Fibroblast of pulmonary artery (primary cell): Measurements from ENCODE around the gene CD2BP2.
A peak's percentile ranks its signal among the peaks of the same experiment; 100 is the strongest.

Experiments
- DNase-seq: peaks from one replicate; pipeline ENCODE4 v3.0.0-alpha.2; 2010; ENCODE audit warnings: low read depth
- H3K4me3 ChIP-seq: replicated peaks from 2 replicates; pipeline ENCODE4 v1.5.1; 2011; ENCODE audit warnings: low read depth, mild to moderate bottlenecking, control low read depth, low read length, moderate library complexity
- TF ChIP-seq, protein P1 (sequence below): IDR thresholded peaks from 2 replicates; pipeline ENCODE4 v1.5.1; 2011; ENCODE audit warnings: mild to moderate bottlenecking, control low read depth, low read length, inconsistent platforms; ENCODE audit errors: missing control alignments

The CD2BP2 gene

DNA sequence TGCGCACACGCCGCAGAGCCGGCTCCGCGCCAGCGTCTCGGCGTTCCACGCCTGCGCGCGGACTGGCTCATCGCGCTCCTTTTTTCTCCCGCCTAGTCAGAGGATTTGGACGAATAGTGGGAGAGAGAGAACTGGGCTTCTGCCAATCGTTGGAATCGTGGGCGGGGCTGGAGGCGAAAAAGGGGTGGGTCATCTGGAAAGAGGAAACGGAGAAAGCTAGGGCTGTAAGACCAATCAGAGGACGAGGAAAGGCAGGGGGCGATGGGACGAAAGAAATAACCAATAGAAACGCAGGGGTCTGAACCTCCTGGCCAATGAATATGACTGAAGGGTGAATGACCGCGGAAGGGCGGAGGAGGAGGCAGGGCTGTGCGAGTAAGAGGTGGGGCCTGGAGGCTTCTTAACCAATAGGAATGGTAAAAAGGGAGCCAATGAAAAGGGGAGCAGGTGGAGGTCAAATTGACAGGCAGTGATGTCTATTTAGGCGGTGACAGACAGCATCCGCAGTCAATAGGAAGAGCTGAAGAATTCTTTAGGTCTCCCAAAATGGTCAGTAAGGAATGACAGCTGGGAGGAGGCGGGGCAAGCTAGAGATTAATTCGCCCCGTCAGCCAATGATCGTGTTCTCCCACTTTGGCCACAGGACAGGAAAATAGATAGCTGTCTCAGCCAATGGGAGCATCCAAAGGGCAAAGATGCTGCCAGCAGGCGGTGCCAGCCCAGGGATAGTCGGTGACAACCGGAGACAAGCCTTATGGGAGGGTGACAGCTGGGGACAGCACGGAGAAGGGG is 15.5 kb upstream of the CD2BP2 start, which contains the start of gene TBC1D10B:
TSS of gene TBC1D10B (minus strand) at position 39 of the 792 bp plus-strand sequence. CDS start 311 bp downstream, outside the sequence.
- peak; percentile 100 for DNase-seq
- TF ChIP-seq, protein P1, sequence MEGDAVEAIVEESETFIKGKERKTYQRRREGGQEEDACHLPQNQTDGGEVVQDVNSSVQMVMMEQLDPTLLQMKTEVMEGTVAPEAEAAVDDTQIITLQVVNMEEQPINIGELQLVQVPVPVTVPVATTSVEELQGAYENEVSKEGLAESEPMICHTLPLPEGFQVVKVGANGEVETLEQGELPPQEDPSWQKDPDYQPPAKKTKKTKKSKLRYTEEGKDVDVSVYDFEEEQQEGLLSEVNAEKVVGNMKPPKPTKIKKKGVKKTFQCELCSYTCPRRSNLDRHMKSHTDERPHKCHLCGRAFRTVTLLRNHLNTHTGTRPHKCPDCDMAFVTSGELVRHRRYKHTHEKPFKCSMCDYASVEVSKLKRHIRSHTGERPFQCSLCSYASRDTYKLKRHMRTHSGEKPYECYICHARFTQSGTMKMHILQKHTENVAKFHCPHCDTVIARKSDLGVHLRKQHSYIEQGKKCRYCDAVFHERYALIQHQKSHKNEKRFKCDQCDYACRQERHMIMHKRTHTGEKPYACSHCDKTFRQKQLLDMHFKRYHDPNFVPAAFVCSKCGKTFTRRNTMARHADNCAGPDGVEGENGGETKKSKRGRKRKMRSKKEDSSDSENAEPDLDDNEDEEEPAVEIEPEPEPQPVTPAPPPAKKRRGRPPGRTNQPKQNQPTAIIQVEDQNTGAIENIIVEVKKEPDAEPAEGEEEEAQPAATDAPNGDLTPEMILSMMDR: peak; percentile 20
- H3K4me3 ChIP-seq: peak within 1 kb of the TSS; percentile 82

DNA sequence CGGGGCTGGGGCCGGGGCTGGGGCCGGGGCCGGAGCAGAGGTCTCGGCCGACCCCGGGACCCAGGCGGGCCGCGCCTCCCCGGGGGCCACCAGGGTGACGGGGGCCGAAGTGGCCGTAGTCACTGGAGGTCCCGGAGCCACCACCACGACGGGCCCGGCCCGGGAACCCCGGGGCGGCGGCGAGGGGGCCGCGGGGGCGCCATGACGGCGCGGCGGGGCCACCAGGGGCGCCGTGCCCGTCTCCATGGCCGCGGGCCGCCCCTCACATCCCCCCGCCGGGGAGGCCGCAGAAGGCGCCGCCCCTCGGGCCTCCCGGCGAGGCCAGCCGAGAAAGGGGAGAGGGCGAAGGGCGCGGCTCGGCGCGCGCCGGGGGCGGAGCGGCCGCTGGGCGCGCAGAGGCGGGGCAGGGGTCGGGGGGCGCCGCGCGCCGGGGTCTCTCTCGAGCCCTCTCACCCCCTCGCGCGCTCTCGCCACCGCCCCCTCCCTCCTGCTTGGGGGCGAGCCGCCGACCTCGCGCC is 14.9 kb upstream of the CD2BP2 start:
- no peak for DNase-seq
- peak overlapping the region; percentile 82 for H3K4me3 ChIP-seq
- TF ChIP-seq, protein P1: no peak

DNA sequence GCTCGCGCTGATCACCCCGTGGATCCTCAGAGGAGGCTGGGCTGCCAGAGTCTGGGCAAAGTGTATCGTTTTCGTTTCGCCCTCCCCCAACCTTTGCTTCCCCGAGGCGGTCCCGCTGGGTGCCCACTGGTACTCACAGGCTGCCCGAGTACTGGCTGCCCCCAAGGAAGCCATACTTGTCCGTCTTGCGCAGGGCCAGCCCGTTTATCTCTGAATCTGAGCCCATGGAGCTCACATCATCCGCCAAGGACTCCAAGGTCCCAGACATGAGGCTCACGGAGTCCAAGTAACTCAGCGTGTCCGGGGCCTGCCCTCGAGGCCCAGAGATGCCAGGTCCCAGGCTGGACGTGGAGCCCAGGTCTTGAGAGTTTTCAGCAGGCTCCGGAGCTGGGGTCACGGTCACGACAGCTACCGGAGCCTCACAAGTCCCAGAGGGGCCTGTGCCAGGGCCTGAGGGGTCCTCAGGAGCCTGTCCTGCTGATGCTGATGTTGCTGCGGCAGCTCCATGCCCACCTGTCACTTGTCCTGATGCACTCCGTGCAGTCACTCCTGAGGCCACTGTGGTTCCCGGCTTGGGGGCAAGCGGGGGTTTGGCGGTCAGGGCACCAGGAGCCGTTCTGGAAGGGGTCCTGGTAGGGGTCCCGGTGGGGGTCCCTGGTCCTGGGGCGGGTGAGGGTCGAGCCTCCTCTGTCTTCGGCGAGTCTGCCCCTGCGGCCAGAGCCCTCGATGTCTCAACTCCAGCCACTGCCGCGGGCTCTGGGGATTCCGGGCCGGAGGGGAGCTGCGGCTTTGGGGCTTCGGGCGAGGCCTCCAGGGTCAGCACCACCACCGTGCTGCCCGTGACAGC is 14.2 kb upstream of the CD2BP2 start:
- TF ChIP-seq, protein P1: no peak
- no peak for DNase-seq
- H3K4me3 ChIP-seq: peak overlapping the region; percentile 82

DNA sequence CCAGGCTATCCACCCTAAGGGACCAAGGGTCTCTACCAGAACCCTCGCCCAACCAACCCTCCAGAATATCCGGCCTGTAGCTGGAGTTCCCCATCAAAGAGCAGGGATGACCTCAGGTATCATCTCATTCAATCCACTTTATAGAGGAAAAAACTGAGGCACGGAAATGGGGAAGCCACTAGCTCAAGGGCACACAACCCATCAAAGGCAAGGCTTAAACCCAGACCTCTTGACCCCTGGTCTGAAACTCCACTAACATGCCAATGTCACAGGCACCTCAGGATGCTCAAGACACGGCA is 13.6 kb upstream of the CD2BP2 start:
- no peak for DNase-seq
- H3K4me3 ChIP-seq: peak overlapping the region; percentile 82
- TF ChIP-seq, protein P1: no peak

DNA sequence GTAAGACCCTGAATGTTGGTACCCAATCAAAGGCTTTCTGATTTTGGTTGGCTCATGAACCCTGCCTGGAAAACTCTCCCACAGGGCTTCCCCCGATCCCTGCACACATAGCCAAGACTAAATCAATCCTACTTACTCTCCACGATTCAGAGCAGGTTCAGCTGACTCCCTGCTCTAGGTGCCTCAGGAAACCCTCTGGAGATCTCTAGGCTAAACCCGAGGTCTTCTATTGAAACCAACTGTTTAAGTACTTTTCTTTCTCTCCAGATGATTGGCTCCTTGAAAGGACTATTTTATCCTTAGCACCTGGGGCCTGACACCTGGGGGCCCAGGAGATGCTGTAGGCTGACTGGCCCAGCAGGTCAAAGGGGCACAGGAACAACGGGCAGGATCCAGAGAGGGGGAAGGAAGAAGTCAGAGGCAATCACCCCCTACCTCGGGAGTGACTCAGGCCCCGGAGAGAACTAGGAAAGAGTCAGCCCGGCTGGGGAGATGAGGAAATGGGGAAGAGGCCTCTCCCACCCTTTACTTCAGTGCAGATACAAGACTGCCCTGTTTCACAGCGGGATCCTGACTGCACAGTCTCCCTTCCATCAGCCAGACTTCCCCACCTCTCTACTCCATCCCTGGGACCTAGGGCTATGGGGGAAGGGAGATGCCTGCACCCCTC is 13.1 kb upstream of the CD2BP2 start:
- H3K4me3 ChIP-seq: peak overlapping the region; percentile 82
- DNase-seq: peak; percentile 61

More for the DNA sequence above, 13.1 kb upstream of the CD2BP2 start:
- TF ChIP-seq, protein P1: no peak
